ENCODE measurements around the gene RABGAP1L. TPM values are rescaled to one million over a fixed set of nuclear protein-coding genes. Genes with fewer than 3 reads are reported as not detected.

Gene RABGAP1L
- total RNA-seq, 1 donor from 2014 or later, result 41.0 TPM

DNA sequence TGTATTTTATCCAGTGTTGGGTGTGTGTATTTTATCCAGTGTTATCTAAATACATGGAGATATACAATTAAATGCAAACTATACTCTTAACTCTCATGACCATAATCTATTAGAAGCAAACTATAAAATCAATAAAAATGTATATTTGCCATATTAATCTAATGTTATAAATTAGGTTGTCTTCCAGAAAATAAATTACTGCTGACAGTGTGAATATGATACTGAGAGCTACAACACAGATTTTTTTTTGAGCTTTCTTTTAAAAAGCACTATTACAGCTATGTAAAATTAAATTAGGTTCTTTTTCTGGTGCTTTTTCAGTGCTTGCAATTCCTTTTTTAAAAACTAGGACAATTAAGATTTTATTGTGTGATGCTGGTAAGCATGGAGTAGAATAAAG, 269.4 kb downstream of the RABGAP1L start:
- Mint-ChIP-seq H3K27ac (no peak overlapping the region), H3K4me1 (ENCODE audit: low read depth) (no peaks in the 10 kb centered on the region), H3K4me3 (no peak overlapping the region), H3K36me3 (ENCODE audit: low read depth) (no peaks in the 10 kb centered on the region), H3K27me3 (ENCODE audit: insufficient read depth) (no peaks in the 10 kb centered on the region), H3K9me3 (no peaks in the 10 kb centered on the region)
- intact Hi-C loops (cut with micrococcal nuclease), result no loop called here
- DNase-seq (ENCODE audit: low spot score), result no peak

DNA sequence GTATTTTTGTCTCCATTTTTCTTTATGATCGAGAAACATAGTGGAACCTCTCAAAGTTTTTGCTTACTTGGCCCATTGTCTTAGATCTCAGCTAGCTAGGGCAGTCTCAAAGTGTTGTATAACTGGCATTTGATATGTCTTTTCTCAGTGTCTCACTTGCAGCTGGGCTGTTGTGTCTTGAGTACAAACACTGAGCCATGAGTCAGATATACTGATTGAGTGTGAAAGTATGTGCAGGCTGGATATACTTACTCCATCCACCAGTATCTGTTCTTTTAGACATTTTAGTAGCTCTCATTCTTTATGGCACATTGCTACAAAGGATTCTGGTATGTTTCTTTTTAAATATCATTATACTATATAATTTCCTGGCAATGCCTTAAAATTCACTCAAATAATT, 274.1 kb downstream of the RABGAP1L start:
- H3K9me3 Mint-ChIP-seq, result peaks cover 6% of the 10 kb centered on the region
- no peaks in the 10 kb centered on the region for H3K27me3 Mint-ChIP-seq (ENCODE audit: insufficient read depth)
- no peaks in the 10 kb centered on the region for H3K4me1 Mint-ChIP-seq (ENCODE audit: low read depth)
- no peak overlapping the region for H3K27ac Mint-ChIP-seq
- intact Hi-C loops (cut with micrococcal nuclease), result no loop called here
- H3K4me3 Mint-ChIP-seq, result no peak overlapping the region
- DNase-seq (ENCODE audit: low spot score), result no peak
- H3K36me3 Mint-ChIP-seq (ENCODE audit: low read depth), result no peaks in the 10 kb centered on the region

GRCh38 chr1:174445351-174445750, 286.0 kb downstream of the RABGAP1L start:
- H3K27me3 Mint-ChIP-seq (ENCODE audit: insufficient read depth), result no peaks in the 10 kb centered on the region
- H3K9me3 Mint-ChIP-seq, result no peaks in the 10 kb centered on the region
- no peak overlapping the region for H3K4me3 Mint-ChIP-seq
- intact Hi-C loops (cut with micrococcal nuclease), result no loop called here
- no peaks in the 10 kb centered on the region for H3K36me3 Mint-ChIP-seq (ENCODE audit: low read depth)
- no peak for DNase-seq (ENCODE audit: low spot score)
- H3K4me1 Mint-ChIP-seq (ENCODE audit: low read depth), result no peaks in the 10 kb centered on the region
- no peak overlapping the region for H3K27ac Mint-ChIP-seq

DNA sequence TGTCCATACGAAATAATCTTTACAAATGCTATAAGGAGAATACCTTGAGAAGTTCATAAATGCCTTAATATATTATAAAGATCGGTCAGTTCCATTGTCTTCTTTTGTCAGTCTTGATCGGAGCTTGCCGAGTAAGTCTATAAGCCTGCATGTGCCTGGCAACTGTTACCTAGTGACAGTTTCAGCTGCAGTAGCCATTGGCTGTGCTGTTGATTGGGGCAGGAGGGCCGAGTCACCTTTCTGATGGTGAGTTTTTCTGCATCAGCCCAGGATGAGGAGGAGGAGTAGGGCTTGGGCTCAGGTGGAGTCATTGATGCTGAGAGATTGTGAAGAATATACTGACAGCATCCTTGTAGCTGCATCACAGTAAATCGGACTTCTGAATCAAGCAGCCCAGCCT, 286.5 kb downstream of the RABGAP1L start:
- Mint-ChIP-seq H3K4me3 (no peak overlapping the region), H3K9me3 (no peaks in the 10 kb centered on the region), H3K27me3 (ENCODE audit: insufficient read depth) (no peaks in the 10 kb centered on the region), H3K36me3 (ENCODE audit: low read depth) (no peaks in the 10 kb centered on the region), H3K4me1 (ENCODE audit: low read depth) (no peaks in the 10 kb centered on the region), H3K27ac (no peak overlapping the region)
- DNase-seq (ENCODE audit: low spot score), result no peak
- intact Hi-C loops (cut with micrococcal nuclease), result no loop called here

GRCh38 chr1:174447866-174448530, 288.7 kb downstream of the RABGAP1L start, which contains the start of gene GPR52:
Gene GPR52, plus strand, starts transcription at chr1:174447964. Its CDS starts 148 bp downstream, at chr1:174448112.
- DNase-seq (ENCODE audit: low spot score), result no peak
- H3K4me1 Mint-ChIP-seq (ENCODE audit: low read depth), result no peaks in the 10 kb centered on the region
- H3K4me3 Mint-ChIP-seq, result no peak within 1 kb of the TSS

DNA sequence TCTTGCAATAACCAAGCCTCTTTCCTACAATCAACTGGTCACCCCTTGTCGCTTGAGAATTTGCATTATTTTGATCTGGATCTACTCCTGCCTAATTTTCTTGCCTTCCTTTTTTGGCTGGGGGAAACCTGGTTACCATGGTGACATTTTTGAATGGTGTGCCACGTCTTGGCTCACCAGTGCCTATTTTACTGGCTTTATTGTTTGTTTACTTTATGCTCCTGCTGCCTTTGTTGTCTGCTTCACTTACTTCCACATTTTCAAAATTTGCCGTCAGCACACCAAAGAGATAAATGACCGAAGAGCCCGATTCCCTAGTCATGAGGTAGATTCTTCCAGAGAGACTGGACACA, 289.2 kb downstream of the RABGAP1L start:
- intact Hi-C loops (cut with micrococcal nuclease), result no loop called here
- H3K36me3 Mint-ChIP-seq (ENCODE audit: low read depth), result no peaks in the 10 kb centered on the region
- H3K27ac Mint-ChIP-seq, result no peak overlapping the region
- no peaks in the 10 kb centered on the region for H3K27me3 Mint-ChIP-seq (ENCODE audit: insufficient read depth)
- no peak for DNase-seq (ENCODE audit: low spot score)
- H3K4me1 Mint-ChIP-seq (ENCODE audit: low read depth), result no peaks in the 10 kb centered on the region
- H3K9me3 Mint-ChIP-seq, result no peaks in the 10 kb centered on the region
- no peak overlapping the region for H3K4me3 Mint-ChIP-seq

More at GRCh38 chr1:174447866-174448530, 288.7 kb downstream of the RABGAP1L start, which contains the start of gene GPR52:
- intact Hi-C loops (cut with micrococcal nuclease), result no loop called here
- H3K9me3 Mint-ChIP-seq, result no peaks in the 10 kb centered on the region
- no peaks in the 10 kb centered on the region for H3K36me3 Mint-ChIP-seq (ENCODE audit: low read depth)
- H3K27ac Mint-ChIP-seq, result no peak within 1 kb of the TSS
- H3K27me3 Mint-ChIP-seq (ENCODE audit: insufficient read depth), result no peaks in the 10 kb centered on the region

- Mint-ChIP-seq H3K4me3 (no peak overlapping the region), H3K9me3 (no peaks in the 10 kb centered on the region), H3K27me3 (ENCODE audit: insufficient read depth) (no peaks in the 10 kb centered on the region), H3K27ac (no peak overlapping the region), H3K4me1 (ENCODE audit: low read depth) (no peaks in the 10 kb centered on the region), H3K36me3 (ENCODE audit: low read depth) (no peaks in the 10 kb centered on the region)
- intact Hi-C loops (cut with micrococcal nuclease), result no loop called here
- no peak for DNase-seq (ENCODE audit: low spot score)
Observed at GRCh38 chr1:174448974-174449373, 289.7 kb downstream of the RABGAP1L start.

DNA sequence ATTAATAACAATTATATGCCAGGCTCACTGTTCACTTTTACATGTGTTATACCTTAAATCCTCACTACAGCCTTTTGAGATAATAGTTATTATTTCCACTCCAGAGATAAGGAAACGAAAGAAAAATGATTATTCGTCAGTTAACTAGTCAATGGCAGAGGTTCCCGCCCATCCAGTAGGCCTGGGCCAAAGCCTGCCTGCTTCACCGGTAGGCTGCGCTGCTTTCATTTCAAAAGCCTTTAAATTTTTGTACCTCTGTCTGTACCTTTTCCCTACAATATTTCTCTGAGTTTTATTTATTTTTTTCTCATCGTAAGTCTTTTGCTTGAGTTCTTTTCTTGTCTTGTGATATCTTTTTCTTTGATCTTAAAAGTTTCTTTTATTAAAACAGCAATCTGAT, 292.1 kb downstream of the RABGAP1L start:
- Mint-ChIP-seq H3K27me3 (ENCODE audit: insufficient read depth) (no peaks in the 10 kb centered on the region), H3K9me3 (no peaks in the 10 kb centered on the region), H3K4me3 (no peak overlapping the region), H3K36me3 (ENCODE audit: low read depth) (no peaks in the 10 kb centered on the region), H3K4me1 (ENCODE audit: low read depth) (no peaks in the 10 kb centered on the region), H3K27ac (no peak overlapping the region)
- DNase-seq (ENCODE audit: low spot score), result no peak
- intact Hi-C loops (cut with micrococcal nuclease), result no loop called here

DNA sequence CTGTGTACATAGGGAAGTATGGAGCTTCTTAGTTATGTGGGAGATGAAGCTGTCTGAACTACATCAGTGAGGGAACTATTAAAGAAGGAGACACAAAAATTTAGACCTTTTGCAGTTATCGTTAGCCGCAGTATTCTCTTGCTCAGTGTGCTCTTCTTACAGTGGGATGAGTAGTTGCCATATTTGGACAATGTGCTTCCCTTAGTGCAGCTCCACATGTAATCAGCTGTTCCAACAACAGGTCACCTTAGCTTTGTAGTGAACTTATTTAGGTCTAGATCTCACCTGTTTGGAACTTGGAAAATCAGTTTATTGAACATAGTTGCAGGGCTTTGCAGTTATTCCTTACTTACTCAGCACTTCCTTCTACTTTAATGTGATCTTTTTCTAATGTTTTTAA, 306.5 kb downstream of the RABGAP1L start:
- DNase-seq (ENCODE audit: low spot score), result no peak
- no peaks in the 10 kb centered on the region for H3K36me3 Mint-ChIP-seq (ENCODE audit: low read depth)
- peaks cover 6% of the 10 kb centered on the region for H3K9me3 Mint-ChIP-seq
- no peak overlapping the region for H3K27ac Mint-ChIP-seq
- no peak overlapping the region for H3K4me3 Mint-ChIP-seq
- peaks cover 2% of the 10 kb centered on the region for H3K27me3 Mint-ChIP-seq (ENCODE audit: insufficient read depth)
- intact Hi-C loops (cut with micrococcal nuclease), result no loop called here
- H3K4me1 Mint-ChIP-seq (ENCODE audit: low read depth), result no peaks in the 10 kb centered on the region

- intact Hi-C loops (cut with micrococcal nuclease), result no loop called here
- Mint-ChIP-seq H3K36me3 (ENCODE audit: low read depth) (no peaks in the 10 kb centered on the region), H3K27ac (no peak overlapping the region), H3K4me3 (no peak overlapping the region), H3K9me3 (peaks cover 6% of the 10 kb centered on the region), H3K27me3 (ENCODE audit: insufficient read depth) (peaks cover 2% of the 10 kb centered on the region), H3K4me1 (ENCODE audit: low read depth) (no peaks in the 10 kb centered on the region)
- DNase-seq (ENCODE audit: low spot score), result no peak
Observed at GRCh38 chr1:174466607-174467006, 307.3 kb downstream of the RABGAP1L start.

DNA sequence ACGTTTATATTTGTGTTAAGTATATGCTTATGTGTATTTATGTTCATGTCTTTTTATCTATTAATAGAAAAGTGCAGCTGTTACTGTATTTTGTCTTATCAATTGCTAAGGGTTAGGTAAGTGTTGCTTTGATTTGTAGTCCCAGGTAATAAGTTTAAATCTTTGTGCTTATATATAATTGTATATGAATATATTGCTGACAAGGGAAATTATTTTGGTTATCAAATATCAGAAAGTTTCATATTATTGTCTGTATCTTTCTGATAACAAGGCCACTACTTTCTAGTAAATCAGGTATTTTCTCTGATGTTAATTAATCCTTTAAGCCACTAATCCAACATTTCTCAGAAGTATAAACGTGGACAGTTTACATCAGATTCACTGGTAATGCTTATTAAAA, 309.7 kb downstream of the RABGAP1L start:
- Mint-ChIP-seq H3K36me3 (ENCODE audit: low read depth) (no peaks in the 10 kb centered on the region), H3K27me3 (ENCODE audit: insufficient read depth) (peaks cover 2% of the 10 kb centered on the region), H3K4me3 (no peak overlapping the region), H3K9me3 (no peaks in the 10 kb centered on the region), H3K4me1 (ENCODE audit: low read depth) (no peaks in the 10 kb centered on the region), H3K27ac (no peak overlapping the region)
- no peak for DNase-seq (ENCODE audit: low spot score)
- intact Hi-C loops (cut with micrococcal nuclease), result no loop called here

GRCh38 chr1:174469687-174470086, 310.4 kb downstream of the RABGAP1L start:
- H3K36me3 Mint-ChIP-seq (ENCODE audit: low read depth), result no peaks in the 10 kb centered on the region
- no peak for DNase-seq (ENCODE audit: low spot score)
- no peak overlapping the region for H3K4me3 Mint-ChIP-seq
- intact Hi-C loops (cut with micrococcal nuclease), result no loop called here
- no peaks in the 10 kb centered on the region for H3K9me3 Mint-ChIP-seq
- peaks cover 2% of the 10 kb centered on the region for H3K27me3 Mint-ChIP-seq (ENCODE audit: insufficient read depth)
- no peak overlapping the region for H3K27ac Mint-ChIP-seq
- H3K4me1 Mint-ChIP-seq (ENCODE audit: low read depth), result no peaks in the 10 kb centered on the region

DNA sequence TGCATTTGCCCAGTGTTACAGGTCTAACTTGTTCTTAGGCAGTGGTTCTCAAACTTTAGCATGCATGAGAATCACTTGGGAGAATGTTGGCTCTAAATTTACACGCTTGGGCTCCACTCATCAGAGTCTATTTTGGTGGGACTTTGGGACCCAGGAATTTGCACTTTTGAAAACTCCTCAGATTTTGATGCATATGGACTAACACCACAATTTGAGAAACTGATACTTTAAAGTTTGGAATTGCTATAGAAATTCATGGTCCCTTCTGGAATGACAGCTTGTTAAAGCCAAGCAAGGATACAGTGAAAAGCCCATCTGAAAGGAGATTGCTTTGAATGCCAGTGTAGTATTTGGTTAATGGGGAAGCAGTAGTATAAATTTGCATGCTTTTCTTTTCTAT, 320.0 kb downstream of the RABGAP1L start:
- no peaks in the 10 kb centered on the region for H3K9me3 Mint-ChIP-seq
- DNase-seq (ENCODE audit: low spot score), result no peak
- no peaks in the 10 kb centered on the region for H3K36me3 Mint-ChIP-seq (ENCODE audit: low read depth)
- no peak overlapping the region for H3K27ac Mint-ChIP-seq
- no peaks in the 10 kb centered on the region for H3K27me3 Mint-ChIP-seq (ENCODE audit: insufficient read depth)
- no peaks in the 10 kb centered on the region for H3K4me1 Mint-ChIP-seq (ENCODE audit: low read depth)
- intact Hi-C loops (cut with micrococcal nuclease), result no loop called here
- no peak overlapping the region for H3K4me3 Mint-ChIP-seq

- H3K36me3 Mint-ChIP-seq (ENCODE audit: low read depth), result no peaks in the 10 kb centered on the region
- H3K27me3 Mint-ChIP-seq (ENCODE audit: insufficient read depth), result no peaks in the 10 kb centered on the region
- H3K9me3 Mint-ChIP-seq, result no peaks in the 10 kb centered on the region
- intact Hi-C loops (cut with micrococcal nuclease), result no loop called here
- DNase-seq (ENCODE audit: low spot score), result no peak
- H3K4me1 Mint-ChIP-seq (ENCODE audit: low read depth), result no peaks in the 10 kb centered on the region
- no peak overlapping the region for H3K27ac Mint-ChIP-seq
- no peak overlapping the region for H3K4me3 Mint-ChIP-seq
Observed at GRCh38 chr1:174480324-174480723, 321.0 kb downstream of the RABGAP1L start.

Data from activated T-helper 1 cell treated with anti-CD3 and anti-CD28 coated beads, Interleukin-12 subunit alpha, Interleukin-12 subunit beta, Interleukin-2, Interleukin-4 antibody, amounts not matched to agents 30 ng/mL and 10 ng/mL and 1 ng/mL, durations not matched to agents 14 hours and 24 hours and 36 hours (primary cell).